ENCODE data around the gene SLC27A5.

Gene SLC27A5

GRCh38 chr19:58544591-58545285, 32.9 kb upstream of the SLC27A5 start (continued):
- TF ChIP-seq HOXA7 (CRISPR knock-in tag; IDR thresholded peaks at IDR 0.05; ENCODE audit: borderline replicate concordance) = no peak
- TF ChIP-seq ZXDB (tag by site-specific recombination; IDR thresholded peaks at IDR 0.05) = 0 out of 2 replicates have a peak, but pooled peaks have one; percentile 19
- TF ChIP-seq ZNF629 (tag by site-specific recombination; IDR thresholded peaks at IDR 0.05) = no peak
- no peak for TF ChIP-seq ZNF777 (tag by site-specific recombination; IDR thresholded peaks at IDR 0.05; ENCODE audit: borderline replicate concordance)
- TF ChIP-seq ZNF473 (tag by site-specific recombination; IDR thresholded peaks at IDR 0.05) = no peak
- peak; percentile 58 for TF ChIP-seq ZBTB6 (tag by site-specific recombination; IDR thresholded peaks at IDR 0.05)
- TF ChIP-seq, protein P1, sequence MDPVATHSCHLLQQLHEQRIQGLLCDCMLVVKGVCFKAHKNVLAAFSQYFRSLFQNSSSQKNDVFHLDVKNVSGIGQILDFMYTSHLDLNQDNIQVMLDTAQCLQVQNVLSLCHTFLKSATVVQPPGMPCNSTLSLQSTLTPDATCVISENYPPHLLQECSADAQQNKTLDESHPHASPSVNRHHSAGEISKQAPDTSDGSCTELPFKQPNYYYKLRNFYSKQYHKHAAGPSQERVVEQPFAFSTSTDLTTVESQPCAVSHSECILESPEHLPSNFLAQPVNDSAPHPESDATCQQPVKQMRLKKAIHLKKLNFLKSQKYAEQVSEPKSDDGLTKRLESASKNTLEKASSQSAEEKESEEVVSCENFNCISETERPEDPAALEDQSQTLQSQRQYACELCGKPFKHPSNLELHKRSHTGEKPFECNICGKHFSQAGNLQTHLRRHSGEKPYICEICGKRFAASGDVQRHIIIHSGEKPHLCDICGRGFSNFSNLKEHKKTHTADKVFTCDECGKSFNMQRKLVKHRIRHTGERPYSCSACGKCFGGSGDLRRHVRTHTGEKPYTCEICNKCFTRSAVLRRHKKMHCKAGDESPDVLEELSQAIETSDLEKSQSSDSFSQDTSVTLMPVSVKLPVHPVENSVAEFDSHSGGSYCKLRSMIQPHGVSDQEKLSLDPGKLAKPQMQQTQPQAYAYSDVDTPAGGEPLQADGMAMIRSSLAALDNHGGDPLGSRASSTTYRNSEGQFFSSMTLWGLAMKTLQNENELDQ (tag by site-specific recombination; IDR thresholded peaks at IDR 0.05; ENCODE audit: low read depth) = no peak
- no peak for TF ChIP-seq ZNF426 (tag by site-specific recombination; IDR thresholded peaks at IDR 0.05)
- TF ChIP-seq ZNF202 (tag by site-specific recombination; IDR thresholded peaks at IDR 0.05; ENCODE audit: borderline replicate concordance) = no peak
- no peak for TF ChIP-seq ZBTB8A (tag by site-specific recombination; IDR thresholded peaks at IDR 0.05)
- TF ChIP-seq, protein P2, sequence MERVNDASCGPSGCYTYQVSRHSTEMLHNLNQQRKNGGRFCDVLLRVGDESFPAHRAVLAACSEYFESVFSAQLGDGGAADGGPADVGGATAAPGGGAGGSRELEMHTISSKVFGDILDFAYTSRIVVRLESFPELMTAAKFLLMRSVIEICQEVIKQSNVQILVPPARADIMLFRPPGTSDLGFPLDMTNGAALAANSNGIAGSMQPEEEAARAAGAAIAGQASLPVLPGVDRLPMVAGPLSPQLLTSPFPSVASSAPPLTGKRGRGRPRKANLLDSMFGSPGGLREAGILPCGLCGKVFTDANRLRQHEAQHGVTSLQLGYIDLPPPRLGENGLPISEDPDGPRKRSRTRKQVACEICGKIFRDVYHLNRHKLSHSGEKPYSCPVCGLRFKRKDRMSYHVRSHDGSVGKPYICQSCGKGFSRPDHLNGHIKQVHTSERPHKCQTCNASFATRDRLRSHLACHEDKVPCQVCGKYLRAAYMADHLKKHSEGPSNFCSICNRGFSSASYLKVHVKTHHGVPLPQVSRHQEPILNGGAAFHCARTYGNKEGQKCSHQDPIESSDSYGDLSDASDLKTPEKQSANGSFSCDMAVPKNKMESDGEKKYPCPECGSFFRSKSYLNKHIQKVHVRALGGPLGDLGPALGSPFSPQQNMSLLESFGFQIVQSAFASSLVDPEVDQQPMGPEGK (tag by site-specific recombination; IDR thresholded peaks at IDR 0.05) = no peak
- no peak for TF ChIP-seq SALL2 (tag by site-specific recombination; IDR thresholded peaks at IDR 0.05; ENCODE audit: borderline replicate concordance)
- TF ChIP-seq ZNF266 (tag by site-specific recombination; IDR thresholded peaks at IDR 0.05; ENCODE audit: low read depth) = no peak
- TF ChIP-seq ZNF211 (tag by site-specific recombination; IDR thresholded peaks at IDR 0.05; ENCODE audit: low read depth) = no peak
- TF ChIP-seq ZBTB1 (tag by site-specific recombination; IDR thresholded peaks at IDR 0.05) = no peak
- no peak for TF ChIP-seq ZNF585B (tag by site-specific recombination; IDR thresholded peaks at IDR 0.05)
- TF ChIP-seq YY1 (tag by site-specific recombination; IDR thresholded peaks at IDR 0.05) = no peak
- TF ChIP-seq PBX3 (CRISPR knock-in tag; IDR thresholded peaks at IDR 0.05) = 0 out of 2 replicates have a peak, but pooled peaks have one; percentile 2
- TF ChIP-seq ZNF10 (tag by site-specific recombination; IDR thresholded peaks at IDR 0.05) = no peak
- TF ChIP-seq ZNF214 (tag by site-specific recombination; IDR thresholded peaks at IDR 0.05; ENCODE audit: borderline replicate concordance) = no peak
- no peak for TF ChIP-seq ZSCAN23 (tag by site-specific recombination; IDR thresholded peaks at IDR 0.05)
